Fibroblast of mammary gland (primary cell): ENCODE results near the gene ELMO2.

Source experiments
- DNase-seq: peaks from one replicate; pipeline ENCODE4 v3.0.0-alpha.2; 2010; ENCODE audit warnings: low read depth
- H3K4me3 ChIP-seq: 2 replicates; pipeline ENCODE4 v1.5.1; 2011; ENCODE audit warnings: low read depth, mild to moderate bottlenecking, low read length, moderate library complexity; ENCODE audit not compliant: control insufficient read depth
- TF ChIP-seq, protein P1 (sequence below): conservative IDR thresholded peaks from 2 replicates; pipeline ENCODE4 v1.5.1; 2011; ENCODE audit warnings: low read depth, low read length, inconsistent platforms; ENCODE audit not compliant: control insufficient read depth, insufficient read depth

The ELMO2 gene

DNA sequence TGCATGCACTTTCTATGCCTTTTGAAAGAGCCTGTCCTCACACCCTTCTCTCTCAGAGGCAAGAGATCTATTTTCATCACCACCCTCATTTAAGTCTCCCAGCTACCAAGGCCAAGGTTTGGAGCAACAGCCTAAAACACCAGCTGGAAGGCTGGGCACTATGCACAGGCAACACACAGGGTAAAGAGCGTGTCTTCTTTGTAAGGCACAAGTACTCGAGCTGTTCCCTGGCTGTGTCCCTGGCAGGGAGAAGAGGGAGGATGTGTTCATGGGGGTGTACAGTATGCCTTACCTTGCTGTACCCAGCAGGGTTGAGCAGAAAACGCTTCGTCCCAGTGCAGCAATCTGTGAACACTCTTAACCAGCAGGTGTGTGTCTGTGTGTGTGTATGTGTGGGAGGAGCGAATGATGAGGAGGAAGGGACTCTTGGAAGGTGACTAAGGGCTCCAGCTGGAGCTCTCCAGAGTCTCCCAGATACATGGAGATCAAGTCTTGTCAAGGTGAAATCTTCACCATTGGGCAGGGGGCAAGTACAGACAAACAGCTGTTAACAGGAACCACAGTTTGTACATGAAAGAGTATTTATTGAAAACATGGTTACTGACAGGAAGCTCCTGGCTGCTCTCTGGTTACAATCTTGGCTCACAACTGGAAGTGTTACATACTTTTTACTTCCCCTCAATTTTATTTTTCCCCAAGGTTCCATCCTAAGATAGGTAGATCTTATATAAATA lies 40.8 kb downstream of the ELMO2 start:
- no peak overlapping the region for H3K4me3 ChIP-seq
- TF ChIP-seq, protein P1, sequence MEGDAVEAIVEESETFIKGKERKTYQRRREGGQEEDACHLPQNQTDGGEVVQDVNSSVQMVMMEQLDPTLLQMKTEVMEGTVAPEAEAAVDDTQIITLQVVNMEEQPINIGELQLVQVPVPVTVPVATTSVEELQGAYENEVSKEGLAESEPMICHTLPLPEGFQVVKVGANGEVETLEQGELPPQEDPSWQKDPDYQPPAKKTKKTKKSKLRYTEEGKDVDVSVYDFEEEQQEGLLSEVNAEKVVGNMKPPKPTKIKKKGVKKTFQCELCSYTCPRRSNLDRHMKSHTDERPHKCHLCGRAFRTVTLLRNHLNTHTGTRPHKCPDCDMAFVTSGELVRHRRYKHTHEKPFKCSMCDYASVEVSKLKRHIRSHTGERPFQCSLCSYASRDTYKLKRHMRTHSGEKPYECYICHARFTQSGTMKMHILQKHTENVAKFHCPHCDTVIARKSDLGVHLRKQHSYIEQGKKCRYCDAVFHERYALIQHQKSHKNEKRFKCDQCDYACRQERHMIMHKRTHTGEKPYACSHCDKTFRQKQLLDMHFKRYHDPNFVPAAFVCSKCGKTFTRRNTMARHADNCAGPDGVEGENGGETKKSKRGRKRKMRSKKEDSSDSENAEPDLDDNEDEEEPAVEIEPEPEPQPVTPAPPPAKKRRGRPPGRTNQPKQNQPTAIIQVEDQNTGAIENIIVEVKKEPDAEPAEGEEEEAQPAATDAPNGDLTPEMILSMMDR: no peak
- no peak for DNase-seq

- peak; percentile 33 for DNase-seq
- TF ChIP-seq, protein P1: no peak
- peak overlapping the region; percentile 91 for H3K4me3 ChIP-seq
These were observed 41.5 kb downstream of the ELMO2 start for GRCh38 chr20:46364670-46365486.

DNA sequence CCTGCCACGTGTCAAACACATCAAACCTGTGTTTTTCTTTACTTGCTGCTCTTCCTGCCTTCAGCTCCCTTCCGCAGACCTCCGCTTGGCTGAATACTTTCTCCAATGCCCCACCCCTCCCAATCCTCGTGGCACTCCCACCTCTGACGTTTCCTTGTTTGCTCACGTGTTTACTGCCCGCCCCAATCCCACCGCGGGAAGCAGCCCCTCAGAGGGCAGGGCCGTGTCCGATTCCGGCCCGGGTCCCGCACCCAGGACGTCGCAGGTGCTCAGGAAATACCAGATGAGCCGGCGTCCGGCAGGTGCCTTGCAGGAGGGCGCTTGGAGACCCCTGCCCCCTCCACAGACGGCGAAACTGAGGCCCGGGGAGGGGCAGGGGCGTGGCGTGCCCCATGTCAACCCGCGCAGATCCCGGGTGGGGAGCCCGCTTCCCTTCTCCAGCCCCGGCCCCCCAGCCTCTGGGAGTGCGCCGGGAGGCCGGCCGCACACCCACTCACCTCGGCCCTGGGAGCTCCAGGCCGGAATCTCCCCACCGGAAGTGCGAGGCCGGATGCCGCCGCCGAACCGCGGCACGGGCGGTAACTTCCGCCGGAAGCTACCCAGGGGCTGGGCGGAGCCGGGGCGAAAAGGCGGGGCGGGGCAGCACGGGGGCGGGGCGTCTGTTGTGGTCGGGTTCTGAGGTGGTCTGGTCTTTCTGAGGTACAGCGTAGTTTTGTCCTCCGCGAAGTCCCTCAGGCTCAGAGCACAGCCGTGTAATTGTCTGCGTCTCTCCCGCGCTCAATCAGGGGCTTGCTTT lies 42.3 kb downstream of the ELMO2 start:
- H3K4me3 ChIP-seq: peak overlapping the region; percentile 91
- TF ChIP-seq, protein P1: no peak
- peak; percentile 86 for DNase-seq

DNA sequence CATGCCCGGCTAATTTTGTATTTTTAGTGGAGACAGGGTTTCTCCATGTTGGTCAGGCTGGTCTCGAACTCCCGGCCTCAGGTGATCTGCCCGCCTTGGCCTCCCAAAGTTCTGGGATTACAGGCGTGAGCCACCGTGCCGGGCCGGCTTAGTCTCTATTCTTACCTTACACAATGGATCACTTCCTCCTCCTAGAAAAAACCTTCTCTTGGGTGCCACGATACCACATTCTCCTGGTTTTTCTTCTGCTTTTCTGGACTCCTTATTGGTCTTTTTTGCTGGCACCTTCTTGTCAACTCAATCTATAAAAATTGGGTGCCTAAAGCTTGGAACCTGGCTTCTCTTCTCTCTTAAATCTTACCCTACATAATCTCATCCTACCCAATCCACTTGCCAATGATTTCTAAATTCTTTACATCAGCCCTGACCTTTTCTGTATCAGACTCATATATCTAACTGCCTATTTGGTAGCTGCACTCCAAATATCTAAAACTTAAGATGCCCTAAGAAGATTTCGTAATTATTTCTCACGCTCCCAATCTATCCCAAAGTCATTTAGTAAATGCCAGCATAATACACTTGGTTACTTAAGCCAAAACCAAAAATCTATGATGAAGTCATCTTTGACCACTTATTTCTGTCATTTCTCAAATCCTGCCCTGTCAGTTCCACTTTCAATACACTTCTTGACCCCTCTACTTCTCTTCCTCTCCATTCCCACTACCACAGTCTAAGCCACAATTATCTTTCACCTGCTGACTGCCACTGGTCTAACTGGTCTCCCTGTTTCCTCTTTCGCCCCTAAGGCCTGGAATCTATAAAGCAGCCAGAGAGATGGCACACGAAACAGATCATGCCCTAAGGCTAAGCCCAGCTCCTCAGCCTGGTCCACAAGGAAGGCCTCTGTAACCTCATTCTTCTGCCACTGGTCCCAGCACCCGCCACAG lies 43.2 kb downstream of the ELMO2 start:
- TF ChIP-seq, protein P1: no peak
- H3K4me3 ChIP-seq: peak overlapping the region; percentile 91
- DNase-seq: no peak

DNA sequence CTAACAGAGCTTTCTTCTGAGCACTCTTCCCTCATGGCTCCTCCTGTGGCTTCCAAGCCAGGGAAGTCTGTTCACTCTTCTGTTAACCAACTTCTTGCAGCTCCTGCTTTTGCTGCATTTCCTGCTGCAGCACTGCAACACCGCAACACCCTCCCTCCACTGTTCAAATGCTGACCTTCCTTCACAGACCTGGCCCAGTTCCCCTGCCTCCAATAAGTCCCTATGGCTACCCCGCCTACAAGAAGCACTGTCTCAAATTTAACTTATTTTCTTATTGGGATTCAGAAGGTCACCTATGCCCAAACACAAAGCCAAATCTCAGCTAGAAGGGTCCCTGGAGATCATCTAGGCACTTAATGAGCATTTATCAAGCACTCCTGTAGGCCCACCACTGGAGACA lies 44.6 kb downstream of the ELMO2 start:
- no peak for DNase-seq
- H3K4me3 ChIP-seq: no peak overlapping the region
- TF ChIP-seq, protein P1: no peak
